ENCODE data around the gene GNGT2. TPM values are rescaled to one million over a fixed set of nuclear protein-coding genes. Genes with fewer than 3 reads are reported as not detected.

GNGT2 gene
- polyA plus RNA-seq, 1 of the 3 experiments (the other 2 are of a cell fraction): 11.0 TPM

DNA sequence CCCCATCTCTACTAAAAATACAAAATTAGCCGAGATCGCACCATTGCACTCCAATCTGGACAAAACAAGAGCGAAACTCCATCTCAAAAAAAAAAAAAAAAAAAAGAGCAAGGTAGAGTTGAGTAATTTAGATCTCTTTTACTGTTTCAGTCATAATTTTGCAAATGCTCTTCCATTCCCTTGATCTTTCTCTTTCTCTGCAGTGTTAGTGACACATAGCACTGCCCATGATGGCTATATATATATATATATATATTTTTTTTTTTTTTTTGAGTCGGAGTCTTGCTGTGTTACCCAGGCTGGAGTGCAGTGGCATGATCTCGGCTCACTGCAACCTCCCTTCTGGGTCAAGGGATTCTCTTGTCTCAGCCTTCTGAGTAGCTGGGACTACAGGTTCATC lies 32.4 kb upstream of the GNGT2 start:
- ChIA-PET CTCF (interaction anchor here (1.3 kb wide), 1 partner anchor 17 kb away, joined by 5 read pairs; no protein-coding TSS in a partner anchor), POLR2A (no interaction called here)
- Histone ChIP-seq H3F3A (replicated peaks; ENCODE audit: insufficient read depth) (no peaks in the 10 kb centered on the region), H3K4me3 (ENCODE audit: low read depth in 2 of 2, low read length in 1 of 2) (no peak overlapping the region), H2AFZ (ENCODE audit: low read depth) (no peak overlapping the region), H3K27me3 (ENCODE audit: insufficient read depth) (peaks cover 57% of the 10 kb centered on the region), H3K36me3 (replicated peaks in 1 of 2; ENCODE audit: control insufficient read depth in 1 of 2, insufficient read depth in 2 of 2, low read length in 1 of 2) (no peaks in the 10 kb centered on the region), H3K4me2 (no peak overlapping the region), H3K9ac (no peak overlapping the region), H3K27ac (ENCODE audit: low read depth in 2 of 2, low read length in 1 of 2) (no peak overlapping the region), H3K9me3 (no peaks in the 10 kb centered on the region), H3K79me2 (ENCODE audit: insufficient read depth) (no peaks in the 10 kb centered on the region), H3K9me2 (no peaks in the 10 kb centered on the region), H3K4me1 (ENCODE audit: control insufficient read depth in 1 of 2, insufficient read depth in 2 of 2, low read depth in 1 of 2, low read length in 1 of 2) (no peaks in the 10 kb centered on the region), H4K20me1 (ENCODE audit: insufficient read depth) (no peaks in the 10 kb centered on the region)
- no peak for DNase-seq
- TF ChIP-seq RAD21 (IDR thresholded peaks at IDR 0.05; ENCODE audit: low read length) (no peak), MXI1 (IDR thresholded peaks at IDR 0.05; ENCODE audit: low read depth, low read length) (no peak)
- TF ChIP-seq, protein P1, sequence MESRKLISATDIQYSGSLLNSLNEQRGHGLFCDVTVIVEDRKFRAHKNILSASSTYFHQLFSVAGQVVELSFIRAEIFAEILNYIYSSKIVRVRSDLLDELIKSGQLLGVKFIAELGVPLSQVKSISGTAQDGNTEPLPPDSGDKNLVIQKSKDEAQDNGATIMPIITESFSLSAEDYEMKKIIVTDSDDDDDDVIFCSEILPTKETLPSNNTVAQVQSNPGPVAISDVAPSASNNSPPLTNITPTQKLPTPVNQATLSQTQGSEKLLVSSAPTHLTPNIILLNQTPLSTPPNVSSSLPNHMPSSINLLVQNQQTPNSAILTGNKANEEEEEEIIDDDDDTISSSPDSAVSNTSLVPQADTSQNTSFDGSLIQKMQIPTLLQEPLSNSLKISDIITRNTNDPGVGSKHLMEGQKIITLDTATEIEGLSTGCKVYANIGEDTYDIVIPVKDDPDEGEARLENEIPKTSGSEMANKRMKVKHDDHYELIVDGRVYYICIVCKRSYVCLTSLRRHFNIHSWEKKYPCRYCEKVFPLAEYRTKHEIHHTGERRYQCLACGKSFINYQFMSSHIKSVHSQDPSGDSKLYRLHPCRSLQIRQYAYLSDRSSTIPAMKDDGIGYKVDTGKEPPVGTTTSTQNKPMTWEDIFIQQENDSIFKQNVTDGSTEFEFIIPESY (IDR thresholded peaks at IDR 0.05; ENCODE audit: borderline replicate concordance, low read depth): no peak
- 40% methylated on average over 5 of the region's 5 CpGs for WGBS (ENCODE audit: low lambda C conversion rate)

DNA sequence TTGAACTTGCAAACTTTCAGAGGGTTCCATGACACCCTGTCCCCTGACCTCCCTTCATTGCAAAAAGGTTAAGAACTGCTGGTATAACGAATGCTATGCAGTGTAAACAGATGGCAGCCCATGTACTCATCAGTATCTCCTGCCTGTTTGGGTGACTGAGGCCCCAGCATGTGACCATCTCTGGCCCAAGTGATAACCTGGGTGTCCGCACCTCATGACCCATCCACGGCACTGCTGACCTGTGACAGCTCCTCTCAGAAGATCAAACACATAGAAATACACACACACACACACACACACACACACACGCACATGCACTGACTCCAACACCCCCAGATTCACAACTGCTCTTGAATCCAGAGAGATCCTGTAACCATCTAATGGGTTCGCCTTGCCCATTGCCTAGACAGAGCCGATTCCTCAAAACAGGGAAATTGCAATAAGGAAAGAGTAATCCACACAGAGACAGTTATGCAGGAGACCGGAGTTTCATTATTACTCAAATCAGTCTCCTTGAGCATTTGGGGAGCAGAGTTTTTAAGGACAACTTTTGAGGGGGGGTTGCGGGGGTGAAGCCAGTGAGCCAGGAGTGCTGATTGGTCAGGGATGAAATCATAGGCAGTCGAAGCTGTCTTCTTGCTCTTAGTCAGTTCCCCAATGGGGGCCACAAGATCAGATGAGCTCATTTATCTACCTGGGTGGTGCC lies 31.5 kb upstream of the GNGT2 start:
- Histone ChIP-seq H3K27me3 (ENCODE audit: insufficient read depth) (peaks cover 58% of the 10 kb centered on the region), H3K9me2 (no peaks in the 10 kb centered on the region), H3K36me3 (replicated peaks in 1 of 2; ENCODE audit: control insufficient read depth in 1 of 2, insufficient read depth in 2 of 2, low read length in 1 of 2) (no peaks in the 10 kb centered on the region), H3F3A (replicated peaks; ENCODE audit: insufficient read depth) (no peaks in the 10 kb centered on the region), H3K9ac (no peak overlapping the region), H4K20me1 (ENCODE audit: insufficient read depth) (no peaks in the 10 kb centered on the region), H2AFZ (ENCODE audit: low read depth) (no peak overlapping the region), H3K4me3 (ENCODE audit: low read depth in 2 of 2, low read length in 1 of 2) (no peak overlapping the region), H3K4me1 (ENCODE audit: control insufficient read depth in 1 of 2, insufficient read depth in 2 of 2, low read depth in 1 of 2, low read length in 1 of 2) (no peaks in the 10 kb centered on the region), H3K79me2 (ENCODE audit: insufficient read depth) (no peaks in the 10 kb centered on the region), H3K27ac (ENCODE audit: low read depth in 2 of 2, low read length in 1 of 2) (no peak overlapping the region), H3K4me2 (no peak overlapping the region), H3K9me3 (no peaks in the 10 kb centered on the region)
- ChIA-PET CTCF (interaction anchor here (1.6 to 4.2 kb wide), 2 partner anchors 14 to 18 kb away, joined by 3 to 36 read pairs; no protein-coding TSS in a partner anchor), POLR2A (no interaction called here)
- no peak for DNase-seq
- TF ChIP-seq EZH2phosphoT487 (IDR thresholded peaks at IDR 0.05; ENCODE audit: borderline replicate concordance, low read depth): no peak
- 36% methylated on average over 9 of the region's 9 CpGs for WGBS (ENCODE audit: low lambda C conversion rate)

DNA sequence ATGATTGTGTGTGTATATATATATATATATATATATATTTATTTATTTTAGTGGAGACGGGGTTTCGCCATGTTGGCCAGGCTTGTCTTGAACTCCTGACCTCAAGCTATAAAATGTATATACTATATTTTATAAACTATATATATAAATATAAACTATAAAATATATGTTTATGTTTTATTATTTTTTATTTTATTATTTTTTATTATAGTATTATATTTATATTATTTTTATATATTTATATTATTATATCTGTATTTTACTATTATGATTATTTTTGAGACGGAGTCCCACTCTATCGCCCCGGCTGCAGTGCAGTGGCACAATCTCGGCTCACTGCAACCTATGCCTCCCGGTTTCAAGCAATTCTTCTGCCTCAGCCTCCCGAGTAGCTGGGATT lies 30.7 kb upstream of the GNGT2 start:
- WGBS (ENCODE audit: low lambda C conversion rate): 49% methylated on average over 8 of the region's 8 CpGs
- ChIA-PET CTCF (interaction anchor here (1.6 to 4.2 kb wide), 2 partner anchors 13 to 17 kb away, joined by 3 to 36 read pairs; no protein-coding TSS in a partner anchor), POLR2A (no interaction called here)
- H3K9ac ChIP-seq: no peak overlapping the region
- H3K36me3 ChIP-seq (replicated peaks in 1 of 2; ENCODE audit: control insufficient read depth in 1 of 2, insufficient read depth in 2 of 2, low read length in 1 of 2): no peaks in the 10 kb centered on the region
- H3K9me2 ChIP-seq: no peaks in the 10 kb centered on the region
- no peaks in the 10 kb centered on the region for H4K20me1 ChIP-seq (ENCODE audit: insufficient read depth)
- no peak overlapping the region for H2AFZ ChIP-seq (ENCODE audit: low read depth)
- H3K4me3 ChIP-seq (ENCODE audit: low read depth in 2 of 2, low read length in 1 of 2): no peak overlapping the region
- H3K27me3 ChIP-seq (ENCODE audit: insufficient read depth): peaks cover 61% of the 10 kb centered on the region
- H3K4me2 ChIP-seq: no peak overlapping the region
- no peaks in the 10 kb centered on the region for H3K79me2 ChIP-seq (ENCODE audit: insufficient read depth)
- H3F3A ChIP-seq (replicated peaks; ENCODE audit: insufficient read depth): no peaks in the 10 kb centered on the region
- no peak overlapping the region for H3K27ac ChIP-seq (ENCODE audit: low read depth in 2 of 2, low read length in 1 of 2)
- H3K4me1 ChIP-seq (ENCODE audit: control insufficient read depth in 1 of 2, insufficient read depth in 2 of 2, low read depth in 1 of 2, low read length in 1 of 2): no peaks in the 10 kb centered on the region
- no peaks in the 10 kb centered on the region for H3K9me3 ChIP-seq
- no peak for DNase-seq
- no peak for TF ChIP-seq NFIC (IDR thresholded peaks at IDR 0.05; ENCODE audit: borderline replicate concordance)
- no peak for TF ChIP-seq FOSL2 (IDR thresholded peaks at IDR 0.05; ENCODE audit: borderline replicate concordance, low read depth)
- no peak for TF ChIP-seq CHD2 (IDR thresholded peaks at IDR 0.05; ENCODE audit: low read length, partially characterized antibody)
- TF ChIP-seq MXI1 (IDR thresholded peaks at IDR 0.05; ENCODE audit: low read depth, low read length): no peak
- no peak for TF ChIP-seq TEAD4 (IDR thresholded peaks at IDR 0.05; ENCODE audit: borderline replicate concordance, insufficient read depth)
- no peak for TF ChIP-seq MEF2A (IDR thresholded peaks at IDR 0.05; ENCODE audit: borderline replicate concordance, low read depth)
- TF ChIP-seq EP300 (IDR thresholded peaks at IDR 0.05; ENCODE audit: borderline replicate concordance in 1 of 2, low read depth in 1 of 2, low read length in 1 of 2): no peak
- TF ChIP-seq YY1 (IDR thresholded peaks at IDR 0.05; ENCODE audit: low read depth): no peak
- TF ChIP-seq, protein P2, sequence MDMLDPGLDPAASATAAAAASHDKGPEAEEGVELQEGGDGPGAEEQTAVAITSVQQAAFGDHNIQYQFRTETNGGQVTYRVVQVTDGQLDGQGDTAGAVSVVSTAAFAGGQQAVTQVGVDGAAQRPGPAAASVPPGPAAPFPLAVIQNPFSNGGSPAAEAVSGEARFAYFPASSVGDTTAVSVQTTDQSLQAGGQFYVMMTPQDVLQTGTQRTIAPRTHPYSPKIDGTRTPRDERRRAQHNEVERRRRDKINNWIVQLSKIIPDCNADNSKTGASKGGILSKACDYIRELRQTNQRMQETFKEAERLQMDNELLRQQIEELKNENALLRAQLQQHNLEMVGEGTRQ (IDR thresholded peaks at IDR 0.05; ENCODE audit: borderline replicate concordance, low read depth, low read length): no peak
- no peak for TF ChIP-seq JUND (IDR thresholded peaks at IDR 0.05)
- TF ChIP-seq GABPA (IDR thresholded peaks at IDR 0.05; ENCODE audit: low read depth): no peak
- TF ChIP-seq SIN3A (IDR thresholded peaks at IDR 0.05; ENCODE audit: borderline replicate concordance, low read depth, low read length): no peak
- TF ChIP-seq, protein P3, sequence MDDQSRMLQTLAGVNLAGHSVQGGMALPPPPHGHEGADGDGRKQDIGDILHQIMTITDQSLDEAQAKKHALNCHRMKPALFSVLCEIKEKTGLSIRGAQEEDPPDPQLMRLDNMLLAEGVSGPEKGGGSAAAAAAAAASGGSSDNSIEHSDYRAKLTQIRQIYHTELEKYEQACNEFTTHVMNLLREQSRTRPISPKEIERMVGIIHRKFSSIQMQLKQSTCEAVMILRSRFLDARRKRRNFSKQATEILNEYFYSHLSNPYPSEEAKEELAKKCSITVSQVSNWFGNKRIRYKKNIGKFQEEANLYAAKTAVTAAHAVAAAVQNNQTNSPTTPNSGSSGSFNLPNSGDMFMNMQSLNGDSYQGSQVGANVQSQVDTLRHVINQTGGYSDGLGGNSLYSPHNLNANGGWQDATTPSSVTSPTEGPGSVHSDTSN (IDR thresholded peaks at IDR 0.05): no peak

Measured in SK-N-SH (cell line).